ENCODE measurements around the gene FAM117A. TPM values are rescaled to one million over a fixed set of nuclear protein-coding genes. Genes with fewer than 3 reads are reported as not detected.

The FAM117A gene
- total and polyA plus RNA-seq, 4 donors: 8.6 to 20.9 (median 13.4) TPM

GRCh38 chr17:49705254-49705653, 58.7 kb downstream of the FAM117A start:
- no peak overlapping the region for H3K9ac ChIP-seq (ENCODE audit: insufficient read depth in 1 of 2, low read length in 2 of 2)
- no peaks in the 10 kb centered on the region for H3K27me3 ChIP-seq (ENCODE audit: control insufficient read depth in 3 of 3, insufficient read depth in 3 of 3, low read length in 2 of 3)
- TF ChIP-seq CTCF (IDR thresholded peaks at IDR 0.05; ENCODE audit: control extremely low read depth, extremely low read depth): no peak
- ATAC-seq (ENCODE audit: insufficient read depth, low FRiP score) (no peak), DNase-seq (no peak)
- H3K36me3 ChIP-seq (ENCODE audit: control insufficient read depth in 4 of 4, insufficient read depth in 4 of 4, low read length in 4 of 4): peaks cover 9 to 49% (median 42%) of the 10 kb centered on the region in 4 donors
- H3K4me1 ChIP-seq (ENCODE audit: control insufficient read depth in 5 of 5, insufficient read depth in 5 of 5, low read length in 5 of 5): peaks cover 0 to 17% (median 4%) of the 10 kb centered on the region in 5 donors
- no peaks in the 10 kb centered on the region for H3K9me3 ChIP-seq (ENCODE audit: control insufficient read depth in 4 of 4, insufficient read depth in 3 of 4, low read length in 3 of 4)
- no peak overlapping the region for H3K27ac ChIP-seq (ENCODE audit: low read depth in 1 of 2, low read length in 1 of 2)
- H3K4me3 ChIP-seq: no peak overlapping the region

DNA sequence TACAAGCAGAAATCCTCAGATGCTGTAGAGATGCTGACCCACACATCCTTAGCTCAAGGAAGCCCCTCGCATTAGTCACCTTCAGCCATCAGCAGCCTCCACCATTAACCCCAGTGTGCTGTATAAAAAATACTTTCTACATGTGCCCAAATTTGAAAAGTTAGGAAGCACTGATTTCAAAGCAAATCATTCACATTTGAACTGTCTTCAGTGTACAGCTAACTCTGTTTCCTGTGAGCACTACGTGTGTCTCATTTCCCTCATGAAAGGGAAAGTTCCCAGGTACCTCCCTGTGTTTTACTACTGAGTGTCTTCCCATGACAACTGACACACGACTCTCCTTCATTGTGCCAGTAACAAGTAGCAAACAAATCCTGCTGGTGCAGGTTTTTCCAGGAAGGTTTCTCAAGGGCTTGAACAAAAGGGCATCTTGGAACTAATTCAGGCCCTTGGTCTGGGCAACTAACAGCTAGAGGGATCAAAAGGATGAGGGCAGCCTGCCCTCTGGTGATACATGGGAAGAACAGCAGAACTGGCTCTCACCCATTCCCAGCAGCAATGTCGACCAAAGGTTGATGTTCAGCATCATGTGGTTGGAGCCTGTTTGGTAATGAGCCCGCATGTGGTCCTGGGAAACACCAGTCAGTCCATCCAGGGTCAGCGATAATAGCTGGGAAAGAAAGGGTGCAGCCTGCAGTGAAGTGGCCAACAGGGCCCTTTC, 60.2 kb downstream of the FAM117A start:
- peak; percentile 20 for TF ChIP-seq CTCF (IDR thresholded peaks at IDR 0.05; ENCODE audit: control extremely low read depth, extremely low read depth)
- H3K9me3 ChIP-seq (ENCODE audit: control insufficient read depth in 4 of 4, insufficient read depth in 3 of 4, low read length in 3 of 4): no peaks in the 10 kb centered on the region
- no peak overlapping the region for H3K27ac ChIP-seq (ENCODE audit: low read depth in 1 of 2, low read length in 1 of 2)
- H3K4me1 ChIP-seq (ENCODE audit: control insufficient read depth in 5 of 5, insufficient read depth in 5 of 5, low read length in 5 of 5): peaks cover 0 to 14% (median 4%) of the 10 kb centered on the region in 5 donors
- WGBS, 2 donors: 62 to 70% methylated on average over 6 of the region's 6 CpGs
- no peaks in the 10 kb centered on the region for H3K27me3 ChIP-seq (ENCODE audit: control insufficient read depth in 3 of 3, insufficient read depth in 3 of 3, low read length in 2 of 3)
- no peak overlapping the region for H3K4me3 ChIP-seq
- DNase-seq: peak in 1 of 3 donors; percentile 47
- no peak for ATAC-seq (ENCODE audit: insufficient read depth, low FRiP score)
- no peak overlapping the region for H3K9ac ChIP-seq (ENCODE audit: insufficient read depth in 1 of 2, low read length in 2 of 2)
- H3K36me3 ChIP-seq (ENCODE audit: control insufficient read depth in 4 of 4, insufficient read depth in 4 of 4, low read length in 4 of 4): peaks cover 11 to 51% (median 46%) of the 10 kb centered on the region in 4 donors

- no peak overlapping the region for H3K27ac ChIP-seq (ENCODE audit: low read depth in 1 of 2, low read length in 1 of 2)
- H3K36me3 ChIP-seq (ENCODE audit: control insufficient read depth in 4 of 4, insufficient read depth in 4 of 4, low read length in 4 of 4): peaks cover 10 to 50% (median 45%) of the 10 kb centered on the region in 4 donors
- no peaks in the 10 kb centered on the region for H3K9me3 ChIP-seq (ENCODE audit: control insufficient read depth in 4 of 4, insufficient read depth in 3 of 4, low read length in 3 of 4)
- 88 to 92% methylated on average over 6 of the region's 6 CpGs for WGBS, 2 donors
- no peak overlapping the region for H3K4me3 ChIP-seq
- TF ChIP-seq CTCF (IDR thresholded peaks at IDR 0.05; ENCODE audit: control extremely low read depth, extremely low read depth): no peak
- no peaks in the 10 kb centered on the region for H3K27me3 ChIP-seq (ENCODE audit: control insufficient read depth in 3 of 3, insufficient read depth in 3 of 3, low read length in 2 of 3)
- H3K9ac ChIP-seq (ENCODE audit: insufficient read depth in 1 of 2, low read length in 2 of 2): no peak overlapping the region
- peaks cover 0 to 1% (median 0%) of the 10 kb centered on the region in 5 donors for H3K4me1 ChIP-seq (ENCODE audit: control insufficient read depth in 5 of 5, insufficient read depth in 5 of 5, low read length in 5 of 5)
- ATAC-seq (ENCODE audit: insufficient read depth, low FRiP score) (no peak), DNase-seq (no peak)
Observed at GRCh38 chr17:49700960-49701359, 63.0 kb downstream of the FAM117A start.

Measured in lung (tissue), 12 donors.